Measurements from ENCODE around the gene DBT. TPM values are rescaled to one million over a fixed set of nuclear protein-coding genes. Genes with fewer than 3 reads are reported as not detected.

DBT gene
- total RNA-seq, 1 experiment from 2014 or later, result 20.3 TPM

GRCh38 chr1:100164702-100165101 is 84.9 kb downstream of the DBT start:
- H3K36me3 Mint-ChIP-seq (ENCODE audit: insufficient read depth in 1 of 3, low read depth in 3 of 3), result no peaks in the 10 kb centered on the region

More at GRCh38 chr1:100164702-100165101, 84.9 kb downstream of the DBT start:
- H3K4ac ChIP-seq (ENCODE audit: low read depth, low read length), result no peak overlapping the region
- WGBS (ENCODE audit: extremely low coverage, insufficient read length, low lambda C conversion rate), result no CpG with 5 or more reads among the region's 5 CpGs
- H3K4me3 Mint-ChIP-seq, result no peak overlapping the region
- H3K23me2 ChIP-seq (ENCODE audit: insufficient read length, low read depth, low read length, poor library complexity, severe bottlenecking), result no peaks in the 10 kb centered on the region
- no peaks in the 10 kb centered on the region for H3K9me3 Mint-ChIP-seq
- H4K8ac ChIP-seq (replicated peaks; ENCODE audit: insufficient read length, low read depth, low read length), result no peak overlapping the region
- H3K56ac ChIP-seq (ENCODE audit: insufficient read length, low read depth, low read length), result no peak overlapping the region
- H2BK15ac ChIP-seq (ENCODE audit: low read depth, low read length), result no peak overlapping the region
- H3K79me2 ChIP-seq (ENCODE audit: insufficient read depth, low read length), result no peaks in the 10 kb centered on the region
- H3K4me1 Mint-ChIP-seq, result peaks cover 4 to 5% of the 10 kb centered on the region in 2 experiments
- no peak for DNase-seq
- no peak overlapping the region for H2AFZ ChIP-seq (ENCODE audit: low read length)
- no peak overlapping the region for H2AK5ac ChIP-seq (ENCODE audit: insufficient read length, low read length)
- H3K18ac ChIP-seq (ENCODE audit: insufficient read length, low read depth, low read length), result no peak overlapping the region
- H4K20me1 ChIP-seq (ENCODE audit: control insufficient read depth, insufficient read depth, insufficient read length), result no peaks in the 10 kb centered on the region
- H3K27ac Mint-ChIP-seq, result no peak overlapping the region
- H2BK12ac ChIP-seq (ENCODE audit: insufficient read length, low read depth, low read length), result no peak overlapping the region
- no peak overlapping the region for H2BK20ac ChIP-seq (ENCODE audit: low read depth, low read length, poor library complexity, severe bottlenecking)
- TF ChIP-seq CTCF (conservative IDR thresholded peaks at IDR 0.05), result no peak
- H3K79me1 ChIP-seq (ENCODE audit: insufficient read depth, low read depth, low read length, poor library complexity, severe bottlenecking), result no peaks in the 10 kb centered on the region
- H3K27ac ChIP-seq (ENCODE audit: insufficient read length, low read depth, low read length), result no peak overlapping the region
- H3K4me2 ChIP-seq (ENCODE audit: insufficient read depth, insufficient read length, low read length), result no peak overlapping the region
- H2BK5ac ChIP-seq (ENCODE audit: insufficient read length, low read length), result no peak overlapping the region
- H3K27me3 ChIP-seq (ENCODE audit: insufficient read depth, low read length), result no peaks in the 10 kb centered on the region
- H3K14ac ChIP-seq (ENCODE audit: insufficient read depth, low read length), result no peak overlapping the region
- H4K91ac ChIP-seq (ENCODE audit: insufficient read length, low read depth, low read length), result no peak overlapping the region
- H3K9me3 ChIP-seq (ENCODE audit: control insufficient read depth, low read depth, low read length), result no peaks in the 10 kb centered on the region
- H3K9ac ChIP-seq (ENCODE audit: extremely low read depth, insufficient read length, low read length), result no peak overlapping the region
- H3K27me3 Mint-ChIP-seq (ENCODE audit: low read depth), result no peaks in the 10 kb centered on the region
- no peak overlapping the region for H2BK120ac ChIP-seq (ENCODE audit: low read depth, low read length, poor library complexity, severe bottlenecking)
- H4K5ac ChIP-seq (ENCODE audit: insufficient read length, low read depth, low read length), result no peak overlapping the region
- no peak overlapping the region for H3K23ac ChIP-seq (ENCODE audit: insufficient read length, low read depth, low read length)
- H3T11ph ChIP-seq (ENCODE audit: low read length), result no peak overlapping the region
- H3K4me1 ChIP-seq (ENCODE audit: insufficient read depth, low read length), result no peaks in the 10 kb centered on the region

All from H9 (cell line).